Uterus (tissue), 4 donors: ENCODE measurements around the gene TSPO. TPM values are rescaled to one million over a fixed set of nuclear protein-coding genes. Genes with fewer than 3 reads are reported as not detected.
A peak's percentile ranks its signal among the peaks of the same experiment; 100 is the strongest.

ENCODE experiments used
- DNase-seq, 2 donors: peaks; one replicate each; pipeline ENCODE4 v3.0.0-alpha.2; 2019 to 2020
- H3K27ac ChIP-seq, 2 donors: fragments of 200-600 bp; sonication (generic); 1 replicate in 1 of 2; 2 replicates in 1 of 2; pipeline ENCODE4 v1.5.1; 2016 to 2018
- H3K27me3 ChIP-seq, 2 donors: fragments of 200-600 bp; sonication (generic); one replicate each; pipeline ENCODE4 v1.5.1; 2018 to 2019; ENCODE audit warnings: control low read depth in 1 of 2
- H3K36me3 ChIP-seq, 2 donors: fragments of 200-600 bp; sonication (generic); one replicate each; pipeline ENCODE4 v1.5.1; 2019; ENCODE audit warnings: control low read depth in 1 of 2
- H3K4me1 ChIP-seq, 2 donors: fragments of 200-600 bp; sonication (generic); one replicate each; pipeline ENCODE4 v1.5.1; 2018 to 2019; ENCODE audit warnings: control low read depth in 1 of 2
- H3K4me3 ChIP-seq, 2 donors: fragments of 200-600 bp; sonication (generic); 1 replicate in 1 of 2; 2 replicates in 1 of 2; pipeline ENCODE4 v1.5.1; 2018 to 2019; ENCODE audit warnings: mild to moderate bottlenecking in 1 of 2
- H3K9me3 ChIP-seq, 2 donors: fragments of 200-600 bp; sonication (generic); one replicate each; pipeline ENCODE4 v1.5.1; 2019; ENCODE audit warnings: control low read depth in 1 of 2
- CTCF ChIP-seq, 4 experiments: fragments of 200-600 bp in 2 of 4; fragments of 450-650 bp in 2 of 4; sonication (generic) in 2 of 4; IDR thresholded peaks; one replicate each; pipeline ENCODE4 v1.5.1; 2016 to 2019; ENCODE audit warnings: antibody characterized with exemption in 4 of 4, mild to moderate bottlenecking in 2 of 4, moderate library complexity in 1 of 4
- POLR2A ChIP-seq, 2 donors: fragments of 450-650 bp; IDR thresholded peaks; one replicate each; pipeline ENCODE4 v1.6.1; 2016; ENCODE audit warnings: antibody characterized with exemption in 2 of 2, mild to moderate bottlenecking in 1 of 2, moderate library complexity in 1 of 2
- intact Hi-C: fragments of 100-400 bp; cut with DNase I; formaldehyde crosslinking; loops from one replicate; pipeline ENCODE4 v1.15.1; 2023; ENCODE audit warnings: low total_unique reads
- total RNA-seq, 4 donors: library from RNA; depleted of rRNA in 3 of 4; stranded (reverse); fragments of >200 nt in 3 of 4; gene quantifications; one replicate each; pipeline versions ENCODE4 v1.1.0 to v1.2.4, GENCODE V29; 2014 to 2023
- donor health status: DM: yes; HTN: yes; CAD: no.

The TSPO gene
- total RNA-seq, 4 donors from 2014 or later = 73.7 to 267 (median 148) TPM

- H3K27me3 ChIP-seq = no peaks in the 10 kb centered on the region
These were observed 2.8 kb upstream of the TSPO start for GRCh38 chr22:43148581-43148980.

GRCh38 chr22:43150731-43151206 is 590 bp upstream of the TSPO start:
- DNase-seq = no peak

More at GRCh38 chr22:43148581-43148980, 2.8 kb upstream of the TSPO start:
- Histone ChIP-seq H3K27ac (no peak overlapping the region), H3K4me3 (no peak overlapping the region), H3K36me3 (no peaks in the 10 kb centered on the region), H3K9me3 (no peaks in the 10 kb centered on the region), H3K4me1 (peaks cover 0 to 8% of the 10 kb centered on the region in 2 donors)
- TF ChIP-seq POLR2A (IDR thresholded peaks at IDR 0.05) (no peak), CTCF (IDR thresholded peaks at IDR 0.05) (no peak)
- no peak for DNase-seq
- intact Hi-C loops = no loop called here

GRCh38 chr22:43152003-43152356 is 621 bp downstream of the TSPO start:
- Histone ChIP-seq H3K4me1 (peaks cover 0 to 8% of the 10 kb centered on the region in 2 donors), H3K27ac (peak overlapping the region; percentile 65 to 80), H3K4me3 (peak overlapping the region; percentile 53 to 75), H3K27me3 (no peaks in the 10 kb centered on the region), H3K9me3 (no peaks in the 10 kb centered on the region), H3K36me3 (no peaks in the 10 kb centered on the region)
- intact Hi-C loops = no loop called here
- TF ChIP-seq CTCF (IDR thresholded peaks at IDR 0.05) = no peak
- TF ChIP-seq POLR2A (IDR thresholded peaks at IDR 0.05) = no peak
- DNase-seq = no peak

More at GRCh38 chr22:43150731-43151206, 590 bp upstream of the TSPO start:
- intact Hi-C loops = no loop called here
- TF ChIP-seq CTCF (IDR thresholded peaks at IDR 0.05) = no peak
- no peak for TF ChIP-seq POLR2A (IDR thresholded peaks at IDR 0.05)
- Histone ChIP-seq H3K4me3 (peak overlapping the region; percentile 53 to 75), H3K27me3 (no peaks in the 10 kb centered on the region), H3K9me3 (no peaks in the 10 kb centered on the region), H3K36me3 (no peaks in the 10 kb centered on the region), H3K27ac (peak overlapping the region; percentile 65 to 80), H3K4me1 (peaks cover 0 to 8% of the 10 kb centered on the region in 2 donors)

- intact Hi-C loops = no loop called here
- Histone ChIP-seq H3K9me3 (no peaks in the 10 kb centered on the region), H3K36me3 (no peaks in the 10 kb centered on the region), H3K27ac (peak overlapping the region; percentile 65 to 80), H3K4me1 (peaks cover 0 to 8% of the 10 kb centered on the region in 2 donors), H3K27me3 (no peaks in the 10 kb centered on the region), H3K4me3 (peak overlapping the region; percentile 53 to 75)
- TF ChIP-seq CTCF (IDR thresholded peaks at IDR 0.05) (no peak), POLR2A (IDR thresholded peaks at IDR 0.05) (no peak)
- DNase-seq = peak; percentile 60
These were observed 1.2 kb downstream of the TSPO start for GRCh38 chr22:43152357-43153071.

GRCh38 chr22:43153899-43154298 is 2.5 kb downstream of the TSPO start:
- Histone ChIP-seq H3K27ac (peak overlapping the region in 1 of 2 donors; percentile 42), H3K4me3 (no peak overlapping the region), H3K36me3 (no peaks in the 10 kb centered on the region), H3K9me3 (no peaks in the 10 kb centered on the region), H3K4me1 (peaks cover 0 to 8% of the 10 kb centered on the region in 2 donors), H3K27me3 (no peaks in the 10 kb centered on the region)
- intact Hi-C loops = no loop called here
- TF ChIP-seq POLR2A (IDR thresholded peaks at IDR 0.05) (no peak), CTCF (IDR thresholded peaks at IDR 0.05) (no peak)
- no peak for DNase-seq
